PC-3 (cell line): ENCODE data around the gene PRKAB2.

ENCODE experiments used
- CTCF ChIP-seq: fragments of 300-600 bp; sonication (generic); conservative IDR thresholded peaks from 2 replicates; pipeline ENCODE4 v1.5.1; 2017; ENCODE audit warnings: antibody characterized with exemption, low read depth, mild to moderate bottlenecking, low read length
- EZH2 ChIP-seq: fragments of 300-600 bp; sonication (generic); IDR thresholded peaks from one replicate; pipeline ENCODE4 v1.6.1; 2017; ENCODE audit warnings: antibody characterized with exemption, mild to moderate bottlenecking, low read length; ENCODE audit not compliant: unreplicated experiment
- EZH2phosphoT487 ChIP-seq: fragments of 300-600 bp; sonication (generic); IDR thresholded peaks from 2 replicates; pipeline ENCODE4 v1.6.1; 2018; ENCODE audit warnings: mild to moderate bottlenecking, antibody characterized with exemption, low read length, borderline replicate concordance

- TF ChIP-seq CTCF (no peak), EZH2 (no peak), EZH2phosphoT487 (no peak)
Observed at GRCh38 chr1:147169840-147170674, 2.2 kb downstream of the PRKAB2 start.
